8988T (cell line): ENCODE measurements around the gene HSPB9.

ENCODE experiments used
- DNase-seq: peaks from one replicate; pipeline ENCODE4 v3.0.0; 2011

The HSPB9 gene

GRCh38 chr17:42101513-42102292, 20.9 kb upstream of the HSPB9 start:
- DNase-seq = peak; percentile 95

GRCh38 chr17:42103221-42103954, 19.2 kb upstream of the HSPB9 start:
- DNase-seq = no peak

GRCh38 chr17:42104264-42104663, 18.3 kb upstream of the HSPB9 start:
- no peak for DNase-seq

- no peak for DNase-seq
Observed at GRCh38 chr17:42106009-42106408, 16.6 kb upstream of the HSPB9 start.

GRCh38 chr17:42107124-42107523, 15.5 kb upstream of the HSPB9 start:
- DNase-seq = no peak

- DNase-seq = peak; percentile 88
Observed at GRCh38 chr17:42107597-42108576, 14.7 kb upstream of the HSPB9 start.

GRCh38 chr17:42109086-42109485, 13.5 kb upstream of the HSPB9 start:
- DNase-seq = no peak

GRCh38 chr17:42110301-42111264, 12.0 kb upstream of the HSPB9 start:
- DNase-seq = no peak

GRCh38 chr17:42111265-42111636, 11.4 kb upstream of the HSPB9 start:
- DNase-seq = no peak

- no peak for DNase-seq
Observed at GRCh38 chr17:42111871-42112551, 10.6 kb upstream of the HSPB9 start.

GRCh38 chr17:42112552-42113176, 9.9 kb upstream of the HSPB9 start, which contains the start of gene DHX58:
Gene DHX58, minus strand, starts transcription at chr17:42112714. Its CDS starts 822 bp downstream, at chr17:42111892.
- DNase-seq = peak; percentile 70

- DNase-seq = no peak
Observed at GRCh38 chr17:42113293-42114069, 9.1 kb upstream of the HSPB9 start.

- DNase-seq = no peak
Observed at GRCh38 chr17:42114118-42114517, 8.5 kb upstream of the HSPB9 start.

GRCh38 chr17:42116705-42117396, 5.8 kb upstream of the HSPB9 start:
- DNase-seq = peak; percentile 63

GRCh38 chr17:42117397-42118125, 5.0 kb upstream of the HSPB9 start:
- no peak for DNase-seq

- no peak for DNase-seq
Observed at GRCh38 chr17:42118126-42118510, 4.5 kb upstream of the HSPB9 start.

GRCh38 chr17:42118545-42118944, 4.1 kb upstream of the HSPB9 start:
- DNase-seq = peak; percentile 56

GRCh38 chr17:42119301-42119700, 3.3 kb upstream of the HSPB9 start:
- DNase-seq = no peak
